ENCODE results near the gene PALLD.

GRCh38 chr4:168781926-168782325 is 285.1 kb downstream of the PALLD start:
- TF ChIP-seq CTCF (IDR thresholded peaks at IDR 0.05): no peak
- TF ChIP-seq SIN3A (IDR thresholded peaks at IDR 0.05; ENCODE audit: borderline replicate concordance, insufficient read depth, low read depth, low read length): no peak

Data from Panc1 (cell line).